AG09319 (cell line): ENCODE data around the gene TAF1.
"Not testable (repeated sequence)": the region's sequence is repeated elsewhere in the genome, so short reads cannot be mapped to it uniquely, and the experiment has no call there.

ENCODE experiments used
- DNase-seq: peaks from one replicate; pipeline ENCODE4 v3.0.0-alpha.2; 2010; ENCODE audit warnings: low read depth; ENCODE audit errors: extremely low read depth
- CTCF ChIP-seq: IDR thresholded peaks from 2 replicates; pipeline ENCODE4 v1.5.1; 2011; ENCODE audit warnings: low read depth, mild to moderate bottlenecking, inconsistent platforms, low read length, moderate library complexity

Gene TAF1

DNA sequence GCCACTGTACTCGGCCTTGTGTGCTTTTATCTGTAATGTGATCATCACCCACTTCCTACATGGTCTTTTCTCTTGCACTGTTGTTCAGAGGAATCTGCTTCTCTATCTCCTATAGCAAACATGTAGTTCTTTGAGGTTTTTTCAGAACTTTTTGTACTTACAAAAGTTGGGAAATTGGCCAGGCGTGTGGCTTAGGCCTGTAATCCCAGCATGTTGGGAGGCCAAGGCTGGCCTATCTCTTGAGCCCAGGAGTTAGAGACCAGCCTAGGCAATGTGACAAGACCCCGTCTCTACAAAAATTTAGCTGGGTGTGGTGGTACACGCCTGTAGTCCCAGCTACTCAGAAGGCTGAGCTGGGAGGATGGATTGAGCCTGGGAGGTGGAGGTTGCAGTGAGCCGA, 30.4 kb downstream of the TAF1 start:
- DNase-seq: no peak
- TF ChIP-seq CTCF: no peak

- no peak for DNase-seq
- TF ChIP-seq CTCF: no peak
These were observed 34.6 kb downstream of the TAF1 start for GRCh38 chrX:71400710-71401109.

DNA sequence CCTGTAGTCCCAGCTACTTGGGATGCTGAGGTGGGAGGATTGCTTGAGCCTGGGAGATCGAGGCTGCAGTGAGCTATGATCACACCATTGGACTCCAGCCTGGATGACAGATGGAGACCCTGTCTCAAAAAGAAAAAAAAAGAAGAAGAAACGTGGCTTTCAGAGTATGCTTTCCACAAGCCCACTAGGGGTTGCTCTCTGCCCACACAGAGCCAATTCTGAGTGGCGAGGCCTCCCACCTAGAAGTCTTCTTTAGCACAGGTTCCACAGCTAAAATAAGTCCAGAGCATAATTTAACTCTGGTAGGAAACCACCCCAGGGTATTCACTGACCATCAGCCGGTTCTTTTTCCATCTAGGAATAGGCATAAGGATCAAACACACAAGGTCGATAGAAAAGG, 50.1 kb downstream of the TAF1 start:
- not testable (repeated sequence) for DNase-seq

- no peak for TF ChIP-seq CTCF
- DNase-seq: no peak
These were observed 54.5 kb downstream of the TAF1 start for GRCh38 chrX:71420686-71421085.

GRCh38 chrX:71432733-71433132, 66.6 kb downstream of the TAF1 start:
- TF ChIP-seq CTCF: no peak

GRCh38 chrX:71438750-71439149, 72.6 kb downstream of the TAF1 start:
- no peak for TF ChIP-seq CTCF
- DNase-seq: no peak

More at GRCh38 chrX:71432733-71433132, 66.6 kb downstream of the TAF1 start:
- DNase-seq: no peak

- TF ChIP-seq CTCF: no peak
- DNase-seq: no peak
These were observed 73.3 kb downstream of the TAF1 start for GRCh38 chrX:71439420-71439819.

DNA sequence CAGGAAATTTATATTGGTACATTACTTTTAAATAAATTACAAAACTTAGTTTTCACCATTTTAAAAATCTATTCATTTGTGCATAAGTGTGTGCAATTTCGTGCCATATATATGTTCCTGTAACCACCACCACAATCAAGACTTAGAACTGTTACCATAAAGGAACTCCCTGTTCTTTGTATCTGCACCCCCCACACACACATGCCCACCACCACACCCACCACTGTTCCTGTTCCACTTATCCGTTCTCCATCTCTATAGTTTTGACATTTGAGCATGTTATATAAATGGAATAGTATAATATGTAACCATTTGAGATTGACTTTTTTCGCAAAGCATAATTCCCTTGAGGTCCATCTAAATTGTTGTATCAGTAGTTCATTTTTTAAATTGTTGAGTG, 73.7 kb downstream of the TAF1 start:
- TF ChIP-seq CTCF: no peak
- DNase-seq: no peak
